ENCODE measurements around the gene SPAG9.

The SPAG9 gene

DNA sequence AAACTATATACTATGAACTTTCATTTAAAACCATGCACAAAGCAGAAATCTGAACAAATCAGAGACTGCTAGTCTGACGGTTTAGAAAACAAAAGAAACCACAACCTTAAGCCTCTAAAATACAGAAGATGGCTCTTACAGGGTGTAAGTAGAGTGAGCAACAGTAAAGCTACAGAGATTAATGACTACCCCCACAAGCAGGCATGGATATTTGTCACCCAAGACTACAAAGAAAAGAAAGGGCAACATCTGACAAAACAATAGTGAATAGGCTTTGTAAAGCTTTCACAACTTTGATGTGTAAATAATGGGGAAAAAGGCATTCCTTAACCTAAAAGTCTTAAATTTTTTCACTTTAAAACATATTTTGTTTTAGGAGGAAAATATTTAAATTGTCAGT, 75.0 kb downstream of the SPAG9 start:
- DNase-seq (ENCODE audit: low read depth in 2 of 2) = no peak

DNA sequence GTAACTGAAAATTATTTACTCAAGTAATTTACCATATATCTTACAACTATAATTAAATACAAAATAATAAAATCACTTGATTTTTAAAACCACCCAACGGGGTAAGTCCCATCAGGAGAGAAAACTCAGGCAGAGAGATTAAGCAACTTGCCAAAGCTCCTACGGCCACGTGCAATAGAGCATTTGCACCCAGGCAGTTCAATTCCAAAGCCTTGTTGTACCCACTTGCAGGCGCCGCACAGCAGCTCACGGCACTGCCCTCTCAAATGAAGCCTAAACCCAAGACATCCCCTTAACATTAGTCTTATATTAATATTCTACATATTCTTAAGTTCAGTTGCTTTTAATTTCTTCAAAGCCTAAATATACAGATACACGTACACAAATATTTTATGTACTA, 75.7 kb downstream of the SPAG9 start:
- no peak for DNase-seq (ENCODE audit: low read depth in 2 of 2)

DNA sequence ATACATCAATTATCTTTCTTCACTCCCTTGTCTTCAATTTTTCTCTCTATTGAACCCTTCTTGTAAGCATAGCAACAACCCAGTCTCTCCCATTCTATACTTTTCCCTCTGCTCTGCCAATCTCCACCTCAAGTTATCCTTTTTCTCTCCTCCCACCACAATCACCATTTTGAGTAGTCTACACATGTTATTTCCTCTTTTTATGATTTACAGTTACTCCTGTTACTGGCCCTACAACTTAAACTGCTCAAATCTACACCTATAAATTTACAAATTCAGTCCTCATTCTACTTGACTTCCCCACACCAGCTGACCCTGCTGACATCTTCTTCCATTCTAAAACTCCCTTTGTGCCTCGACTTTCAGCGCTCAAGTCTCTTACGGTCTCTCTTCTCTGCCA, 84.6 kb downstream of the SPAG9 start:
- no peak for DNase-seq (ENCODE audit: low read depth in 2 of 2)

DNA sequence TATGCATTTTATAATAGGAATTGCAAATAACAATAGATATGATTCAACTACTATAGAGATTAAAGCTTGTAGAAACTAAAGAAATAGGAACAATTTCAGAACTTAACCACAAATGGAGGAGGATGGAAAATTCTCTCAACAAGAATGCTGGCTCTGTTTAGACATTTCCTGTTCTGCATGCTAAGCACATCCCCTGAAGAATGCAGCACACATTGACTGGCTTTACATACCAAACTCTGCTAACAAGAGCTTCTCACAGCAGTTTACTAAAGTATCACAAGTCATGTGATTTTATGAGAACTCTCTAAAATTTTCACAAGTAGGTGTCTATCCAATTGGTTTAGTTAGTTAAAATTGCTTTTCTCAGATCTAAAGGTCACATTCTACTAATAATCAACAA, 85.2 kb downstream of the SPAG9 start:
- DNase-seq (ENCODE audit: low read depth in 2 of 2) = no peak

DNA sequence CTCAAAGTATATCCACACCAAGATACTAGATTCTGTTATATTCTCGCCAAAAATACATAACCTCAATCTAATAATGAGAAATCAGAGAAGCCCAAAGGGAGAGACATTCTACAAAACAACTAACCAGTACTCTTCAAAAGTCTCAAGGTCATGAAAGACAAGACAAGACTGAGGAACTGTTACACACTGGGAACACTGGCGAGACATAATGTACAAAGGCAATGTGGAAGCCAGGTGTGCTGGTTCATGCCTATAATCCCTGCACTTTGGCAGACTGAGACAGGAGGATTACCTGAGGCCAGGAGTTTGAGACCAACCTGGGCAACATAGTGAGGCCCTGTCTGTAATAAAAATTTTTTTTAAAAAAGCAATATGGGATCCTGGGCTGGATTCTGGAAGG, 85.9 kb downstream of the SPAG9 start:
- no peak for DNase-seq (ENCODE audit: low read depth in 2 of 2)

DNA sequence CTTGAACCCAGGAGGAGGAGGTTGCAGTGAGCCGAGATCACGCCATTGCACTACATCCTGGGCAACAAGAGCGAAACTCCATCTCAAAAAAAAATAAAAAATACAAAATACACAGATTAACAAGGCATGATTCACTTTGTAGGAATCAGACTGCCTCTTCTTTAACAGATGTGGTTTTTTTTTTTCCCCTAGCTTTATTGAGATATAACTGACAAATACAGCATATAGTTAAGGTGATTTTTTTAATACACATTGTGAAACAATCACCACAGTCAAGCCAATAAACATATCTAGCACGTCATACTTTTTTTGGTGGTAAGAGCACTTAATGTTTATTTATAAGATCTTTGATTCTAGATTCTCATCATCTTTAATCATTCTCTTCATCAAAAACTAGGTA, 87.8 kb downstream of the SPAG9 start:
- DNase-seq (ENCODE audit: low read depth in 2 of 2) = no peak

DNA sequence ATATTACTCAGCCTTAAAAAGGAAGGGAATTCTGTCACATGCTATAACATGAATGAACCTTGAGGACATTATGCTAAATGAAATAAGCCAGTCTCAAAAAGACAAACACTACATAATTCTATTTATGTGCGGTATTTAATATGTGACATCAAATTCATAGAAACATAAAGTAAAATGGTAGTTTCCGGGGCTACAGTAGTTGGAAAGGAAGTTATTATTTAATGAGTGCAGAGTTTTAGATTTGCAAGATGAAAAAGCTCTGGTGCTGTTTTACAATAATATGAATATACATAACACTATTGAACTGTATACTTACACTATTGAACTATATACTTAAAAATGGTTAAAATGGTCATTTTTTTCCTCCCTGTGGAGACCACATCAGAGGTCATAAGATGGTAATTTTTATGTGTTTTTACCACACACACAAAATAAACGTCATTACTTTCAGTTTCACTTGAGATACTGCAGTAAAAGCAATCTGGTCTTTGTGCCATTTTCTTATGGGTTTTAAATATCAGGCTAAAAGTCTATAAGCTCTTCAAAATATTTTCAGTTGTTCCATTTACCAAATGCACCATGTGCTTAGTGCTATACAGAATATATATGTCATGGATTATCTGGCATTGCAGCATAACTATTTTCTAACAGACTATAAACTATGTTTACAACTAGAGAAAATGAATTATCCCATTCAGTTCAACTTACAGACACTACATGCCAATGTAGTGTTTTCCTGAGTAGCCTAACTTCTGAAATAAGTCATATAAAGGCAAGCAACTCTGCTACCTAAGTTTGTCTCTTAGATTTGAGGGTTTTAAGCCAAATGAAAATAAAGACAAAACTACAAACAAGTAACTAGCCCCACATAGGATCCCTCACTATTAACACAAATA, 90.9 kb downstream of the SPAG9 start:
- DNase-seq (ENCODE audit: low read depth in 2 of 2) = no peak

DNA sequence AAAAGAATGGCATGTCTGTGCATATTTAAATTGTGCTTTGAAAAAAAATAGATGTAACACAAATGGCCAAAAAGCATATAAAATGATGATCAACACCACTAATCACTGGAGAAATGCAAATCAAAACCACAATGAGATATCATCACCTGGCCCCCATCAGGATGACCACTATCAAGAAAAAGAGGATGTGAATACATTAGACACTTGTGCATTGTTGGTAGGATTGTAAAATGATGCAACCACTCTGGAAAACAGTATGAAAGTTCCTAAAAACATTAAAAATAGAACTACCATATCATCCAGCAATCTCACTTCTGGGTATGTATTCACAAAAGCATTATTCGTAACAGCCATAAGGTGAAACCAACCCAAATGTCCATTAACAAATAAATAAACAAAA, 91.5 kb downstream of the SPAG9 start:
- no peak for DNase-seq (ENCODE audit: low read depth in 2 of 2)

DNA sequence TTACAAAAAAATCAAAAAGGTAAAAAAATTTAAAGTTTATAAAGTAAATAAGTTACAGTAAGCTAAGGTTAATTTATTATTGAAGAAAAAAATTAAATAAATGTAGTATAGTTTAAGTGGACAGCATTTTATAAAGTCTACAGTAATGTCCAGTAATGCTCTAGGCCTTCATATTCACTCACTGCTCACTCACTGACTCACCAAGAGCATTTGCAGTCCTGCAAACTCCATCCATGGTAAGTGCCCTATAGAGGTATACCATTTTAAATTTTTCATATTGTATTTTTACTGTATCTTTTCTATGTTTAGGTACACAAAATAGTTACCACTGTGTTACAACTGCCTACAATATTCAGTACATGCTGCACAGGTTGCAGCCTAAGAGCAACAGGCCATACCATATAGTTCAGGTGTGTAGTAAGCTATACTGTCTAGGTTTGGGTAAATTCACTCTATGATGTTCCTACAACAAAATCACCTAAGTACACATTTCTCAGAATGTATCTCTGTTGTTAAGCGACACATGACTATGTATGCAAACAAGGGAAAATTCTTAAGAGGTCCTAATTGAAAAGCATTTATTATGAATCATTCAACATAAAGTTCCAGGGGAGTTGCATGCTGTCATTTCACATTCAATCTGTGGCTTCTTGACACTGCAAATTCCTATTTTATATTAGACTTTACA, 92.3 kb downstream of the SPAG9 start:
- no peak for DNase-seq (ENCODE audit: low read depth in 2 of 2)

DNA sequence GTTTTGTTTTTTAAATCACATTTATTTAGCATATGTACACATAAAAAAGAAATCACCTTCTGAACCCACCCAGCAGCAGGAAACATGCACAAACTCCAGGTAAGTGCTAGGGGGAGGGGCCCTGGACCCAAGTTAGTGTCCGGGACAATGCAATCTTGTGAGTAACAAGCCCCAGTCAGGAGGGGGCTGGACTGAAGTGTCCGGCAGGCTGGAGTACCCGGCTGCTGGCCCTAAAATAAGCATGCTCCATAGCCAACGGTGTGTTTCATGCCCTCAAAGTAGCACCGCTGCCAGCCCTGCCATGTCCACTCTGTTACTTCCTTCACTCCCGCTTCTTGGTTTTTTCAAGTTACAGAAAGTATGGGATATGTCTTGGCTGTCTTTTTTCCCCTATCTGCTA, 102.1 kb downstream of the SPAG9 start:
- no peak for DNase-seq (ENCODE audit: low read depth in 2 of 2)

DNA sequence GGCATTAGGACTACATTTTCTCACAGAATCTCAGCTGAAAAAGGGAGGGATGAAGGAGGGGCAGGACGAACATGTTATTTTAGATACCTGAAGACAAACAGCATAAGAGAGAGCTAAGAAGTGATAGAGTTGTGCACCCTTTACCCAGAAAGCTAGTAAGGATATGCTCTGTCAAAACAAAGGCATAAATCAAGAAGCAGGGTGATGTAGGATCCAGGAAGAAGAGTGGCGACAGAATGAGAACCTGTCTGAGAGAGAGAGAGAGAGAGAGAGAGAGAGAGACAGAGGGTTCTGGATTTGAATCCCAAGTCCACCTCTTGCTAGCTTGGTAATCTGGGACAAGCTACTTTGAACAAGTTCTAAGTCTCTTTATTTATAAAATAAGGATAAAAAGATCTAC, 103.4 kb downstream of the SPAG9 start:
- no peak for DNase-seq (ENCODE audit: low read depth in 2 of 2)

DNA sequence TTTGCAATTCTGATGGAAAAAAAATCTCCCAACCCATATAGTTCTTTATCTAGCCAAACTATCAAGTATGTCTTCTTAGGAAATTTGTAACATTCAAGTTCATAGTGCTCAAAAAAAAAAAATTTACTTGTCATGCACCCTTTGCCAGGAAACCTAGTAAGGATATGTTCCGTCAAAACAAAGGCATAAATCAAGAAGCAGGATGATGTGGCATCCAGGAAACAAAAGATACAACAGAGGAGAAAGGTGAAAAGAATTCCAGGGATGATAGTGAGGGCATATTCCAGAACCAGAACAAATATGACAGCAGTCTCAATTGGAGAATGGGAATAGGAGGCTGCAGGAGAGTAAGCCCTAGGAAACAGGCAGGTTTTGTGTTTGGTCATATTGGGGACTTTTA, 104.6 kb downstream of the SPAG9 start:
- DNase-seq (ENCODE audit: low read depth in 2 of 2) = no peak

DNA sequence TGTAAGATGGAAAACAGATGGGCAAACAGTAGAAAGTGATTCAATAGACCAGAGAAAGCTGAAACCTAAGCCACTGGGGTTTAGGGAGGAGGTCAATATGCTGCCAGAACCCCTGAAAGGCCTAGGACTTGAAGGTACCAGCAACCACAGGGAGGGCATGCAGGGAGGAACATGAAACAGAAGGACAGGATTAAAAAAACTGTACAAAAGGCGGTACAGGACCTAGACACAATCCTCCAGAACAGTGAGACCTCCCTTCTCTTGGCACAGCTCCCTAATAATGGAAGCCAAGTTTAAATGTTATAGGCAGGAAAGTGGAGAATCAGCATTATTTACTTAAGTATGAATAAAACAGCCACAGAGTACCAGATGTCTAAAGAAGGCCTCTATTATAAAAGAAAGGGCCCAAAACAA, 105.5 kb downstream of the SPAG9 start:
- no peak for DNase-seq (ENCODE audit: low read depth in 2 of 2)

DNA sequence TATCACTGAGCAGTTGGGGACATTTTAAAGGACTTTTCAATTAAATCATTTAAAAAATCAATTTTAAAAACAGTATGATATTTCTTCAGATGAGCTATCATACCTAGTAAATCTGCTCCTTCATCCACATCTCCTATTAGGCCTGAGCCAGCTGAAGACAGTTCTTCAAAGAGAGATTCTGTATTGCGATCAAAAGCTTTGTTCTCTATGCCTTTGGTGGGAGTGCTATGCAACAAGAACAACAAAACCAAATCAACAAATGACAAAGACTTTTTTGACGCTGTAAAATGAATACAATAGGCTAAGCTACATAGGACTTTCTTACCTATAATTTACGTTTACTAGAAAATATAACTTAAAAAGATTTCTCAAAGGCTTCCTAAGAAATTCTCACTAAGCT, 106.5 kb downstream of the SPAG9 start:
- no peak for DNase-seq (ENCODE audit: low read depth in 2 of 2)

DNA sequence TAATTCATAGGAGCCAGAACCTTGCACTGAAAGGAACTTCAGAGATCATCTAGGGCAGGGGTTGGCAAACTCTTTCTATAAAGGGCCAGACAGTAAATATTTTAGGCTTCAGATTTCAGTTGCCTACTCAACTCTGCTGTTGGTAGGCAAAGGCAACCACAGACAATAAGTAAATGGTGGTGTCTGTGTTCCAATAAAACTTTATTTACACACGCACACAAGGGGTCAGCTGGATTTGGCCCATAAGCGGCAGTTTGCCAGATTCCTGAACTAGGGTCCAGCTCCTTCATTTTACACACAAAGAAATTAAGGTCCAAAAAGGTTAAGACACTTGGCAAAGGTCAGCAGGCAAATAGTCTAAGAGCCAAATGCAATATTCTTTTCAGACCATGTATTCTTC, 107.3 kb downstream of the SPAG9 start:
- no peak for DNase-seq (ENCODE audit: low read depth in 2 of 2)

DNA sequence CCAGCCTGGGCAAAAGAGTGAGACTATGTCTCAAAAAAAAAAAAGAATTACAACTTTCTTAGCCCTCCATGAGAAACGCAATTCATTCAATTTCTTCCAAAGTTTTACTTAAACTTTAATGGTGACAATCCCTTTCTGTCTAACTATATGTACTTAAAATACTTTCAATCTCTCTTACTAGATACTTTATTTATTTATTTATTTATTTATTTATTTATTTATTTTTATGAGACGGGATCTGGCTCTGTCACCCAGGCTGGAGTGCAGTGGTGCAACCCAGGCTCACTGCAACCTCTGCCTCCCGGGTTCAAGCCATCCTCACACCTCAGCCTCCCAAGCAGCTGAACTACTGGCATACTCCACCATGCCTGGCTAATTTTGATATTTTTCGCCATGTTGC, 108.1 kb downstream of the SPAG9 start:
- no peak for DNase-seq (ENCODE audit: low read depth in 2 of 2)

DNA sequence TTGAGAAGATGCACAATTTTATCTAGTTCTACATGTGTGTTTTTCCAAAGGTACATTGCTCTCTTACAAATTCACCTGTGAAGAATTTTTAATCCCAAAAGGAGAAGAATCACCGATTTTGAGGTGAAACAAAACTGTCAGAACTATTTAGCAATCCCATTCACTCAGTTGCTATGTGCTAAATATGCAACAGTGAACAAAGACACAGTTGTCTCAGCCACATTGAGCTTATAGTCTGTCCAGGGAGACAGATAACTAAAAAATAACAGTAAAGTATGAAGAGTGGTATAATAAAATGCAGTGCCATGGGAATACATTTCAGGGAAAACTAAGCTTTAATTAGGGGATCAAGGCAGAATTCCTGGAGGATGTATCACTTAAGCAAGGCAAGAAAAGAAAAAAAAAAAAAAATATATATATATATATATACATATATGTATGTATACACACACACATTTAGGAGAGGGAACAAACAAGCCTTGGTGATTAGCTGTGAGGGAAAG, 110.4 kb downstream of the SPAG9 start:
- no peak for DNase-seq (ENCODE audit: low read depth in 2 of 2)

DNA sequence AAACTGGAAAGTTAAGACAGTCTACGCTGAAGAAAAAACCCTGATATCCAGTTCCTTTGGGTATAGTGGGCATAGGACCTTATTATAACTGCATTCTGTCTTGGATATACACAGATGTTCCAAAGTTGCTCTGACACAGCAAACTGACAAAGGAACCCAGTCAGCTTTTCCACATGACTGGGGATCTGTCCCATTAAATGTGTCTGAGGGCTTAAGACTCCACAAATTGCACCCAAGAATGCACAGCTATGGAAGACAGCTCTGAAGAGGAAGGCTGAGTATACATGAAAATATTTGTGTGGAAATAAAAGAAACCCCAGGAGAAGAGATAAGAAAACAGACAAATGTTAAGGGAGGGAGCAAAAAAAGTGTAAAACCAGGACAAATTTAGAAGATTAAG, 114.1 kb downstream of the SPAG9 start:
- DNase-seq (ENCODE audit: low read depth in 2 of 2) = no peak

DNA sequence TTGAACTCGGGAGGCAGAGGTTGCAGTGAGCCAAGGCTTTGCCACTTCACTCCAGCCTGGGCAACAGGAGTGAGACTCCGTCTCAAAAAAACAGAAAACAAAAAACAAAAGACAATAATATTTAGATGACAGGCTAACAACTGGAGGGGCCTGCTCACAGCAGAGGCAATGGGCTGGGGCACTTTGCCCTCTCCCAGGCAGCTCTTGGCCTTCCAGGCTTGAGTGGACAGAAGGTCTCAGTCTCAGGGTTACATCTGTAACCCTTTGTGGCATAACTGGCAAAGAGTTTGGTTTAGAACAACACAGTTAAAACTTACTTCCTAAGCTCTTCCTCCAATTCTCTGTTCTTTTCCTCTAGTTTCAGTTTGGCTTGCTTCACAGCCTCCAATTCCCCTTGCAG, 114.9 kb downstream of the SPAG9 start:
- no peak for DNase-seq (ENCODE audit: low read depth in 2 of 2)

DNA sequence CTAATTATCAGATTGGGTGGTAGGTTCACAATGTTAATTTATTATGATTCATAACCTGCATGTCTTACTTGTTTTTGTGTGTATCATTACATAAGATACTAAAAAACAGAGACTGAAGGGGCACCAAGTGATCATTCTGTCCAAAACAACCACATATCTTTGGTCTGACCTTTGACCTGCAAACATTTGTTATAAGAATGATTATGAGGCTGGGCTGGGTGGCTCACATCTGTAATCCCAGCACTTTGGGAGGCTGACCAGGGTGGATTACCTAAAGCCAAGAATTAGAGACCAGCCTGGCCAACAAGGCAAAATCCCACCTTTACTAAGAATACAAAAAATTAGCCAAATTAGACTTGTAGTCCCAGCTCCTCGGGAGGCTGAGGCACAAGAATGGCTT, 116.4 kb downstream of the SPAG9 start:
- DNase-seq (ENCODE audit: low read depth in 2 of 2) = no peak

DNA sequence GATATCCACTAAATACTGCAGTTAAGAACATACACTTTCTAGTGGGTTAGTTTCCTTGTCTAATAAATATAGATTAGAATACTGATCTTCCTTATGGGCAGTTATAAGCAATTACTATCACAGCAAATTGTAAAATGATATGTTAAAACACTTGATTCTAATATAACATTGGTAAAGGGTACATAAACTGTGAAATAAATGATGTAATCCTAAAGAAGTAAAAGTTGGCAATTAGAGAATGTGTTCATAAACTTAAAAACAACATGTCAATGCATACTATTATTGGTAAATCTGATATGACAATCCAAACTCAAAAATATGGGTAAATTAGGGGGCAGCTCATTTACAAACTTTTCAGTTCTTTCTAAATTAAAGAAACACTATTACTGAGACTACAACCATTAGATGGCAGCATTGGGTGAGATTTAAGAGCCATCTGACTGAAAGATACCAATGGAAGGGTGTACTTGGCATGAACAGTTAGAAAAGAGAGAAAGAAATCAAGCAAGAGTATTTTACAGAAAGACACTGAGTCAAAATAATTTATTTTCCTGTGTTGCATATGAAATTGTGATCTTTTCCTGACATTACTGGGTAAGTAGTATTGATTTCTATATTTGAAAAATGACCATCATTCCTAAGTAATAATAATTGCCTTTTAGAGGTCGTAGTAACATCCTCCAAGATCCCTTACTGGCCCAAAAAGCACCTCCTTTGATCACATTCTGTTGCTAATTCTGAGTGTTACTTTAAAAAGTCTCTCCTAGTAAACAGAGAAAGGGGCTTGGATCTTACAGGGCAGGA, 119.6 kb downstream of the SPAG9 start:
- DNase-seq (ENCODE audit: low read depth in 2 of 2) = no peak

DNA sequence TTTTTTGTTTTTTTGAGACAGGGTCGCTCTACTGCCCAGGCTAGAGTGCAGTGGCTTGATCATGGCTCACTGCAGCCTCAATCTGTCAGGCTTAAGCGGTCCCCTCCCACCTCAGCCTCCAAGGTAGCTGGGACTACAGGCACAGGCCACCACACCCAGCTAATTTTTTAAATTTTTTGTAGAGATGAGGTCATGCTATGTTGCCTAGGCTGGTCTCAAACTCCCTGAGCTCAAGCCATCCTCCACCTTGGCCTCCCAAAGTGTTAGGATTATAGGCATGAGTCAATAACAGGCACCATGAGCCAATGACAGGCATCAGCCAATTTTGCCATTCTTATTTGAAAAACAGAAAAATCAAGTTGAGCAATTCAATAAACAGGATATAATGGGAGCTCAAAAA, 125.0 kb downstream of the SPAG9 start:
- no peak for DNase-seq (ENCODE audit: low read depth in 2 of 2)
